HEK293T (cell line): ENCODE results near the gene BLOC1S5.
A peak's percentile ranks its signal among the peaks of the same experiment; 100 is the strongest.
"Not testable (repeated sequence)": the region's sequence is repeated elsewhere in the genome, so short reads cannot be mapped to it uniquely, and the experiment has no call there.

Source experiments
- CTCF ChIA-PET: fragments of 350-600 bp; formaldehyde crosslinking; extraction: SDS; loops from one replicate; lab custom pipeline; 2021; ENCODE audit warnings: antibody characterized with exemption, inconsistent platforms; lab: Yijun Ruan, JAX
- POLR2A ChIA-PET: fragments of 350-600 bp; formaldehyde crosslinking; extraction: SDS; loops from one replicate; lab custom pipeline; 2020; ENCODE audit warnings: antibody characterized with exemption, inconsistent platforms; lab: Yijun Ruan, JAX
- DNase-seq: peaks from one replicate; pipeline ENCODE4 v3.0.0; 2012; ENCODE audit warnings: mixed read lengths; ENCODE audit errors: extremely low spot score
- ARNT ChIP-seq: fragments of 450-650 bp; IDR thresholded peaks from 2 replicates; pipeline ENCODE4 v1.6.1; 2017; ENCODE audit warnings: mild to moderate bottlenecking
- BHLHE40 ChIP-seq: fragments of 450-650 bp; IDR thresholded peaks from 2 replicates; pipeline ENCODE4 v1.6.1; 2016; ENCODE audit warnings: mild to moderate bottlenecking, moderate library complexity, borderline replicate concordance
- CTBP1 ChIP-seq: fragments of 450-650 bp; IDR thresholded peaks from 2 replicates; pipeline ENCODE4 v1.6.1; 2016; ENCODE audit warnings: borderline replicate concordance
- ELF4 ChIP-seq: fragments of 450-650 bp; IDR thresholded peaks from 2 replicates; pipeline ENCODE4 v1.6.1; 2017; ENCODE audit warnings: antibody characterized with exemption
- FOXA1 ChIP-seq: fragments of 450-650 bp; IDR thresholded peaks from 2 replicates; pipeline ENCODE4 v1.6.1; 2016; ENCODE audit warnings: mild to moderate bottlenecking
- FOXK2 ChIP-seq: fragments of 450-650 bp; IDR thresholded peaks from 2 replicates; pipeline ENCODE4 v1.6.1; 2016; ENCODE audit warnings: mild to moderate bottlenecking
- FOXM1 ChIP-seq: fragments of 450-650 bp; IDR thresholded peaks from 2 replicates; pipeline ENCODE4 v1.6.1; 2017; ENCODE audit warnings: mild to moderate bottlenecking, borderline replicate concordance
- HDGF ChIP-seq: fragments of 450-650 bp; IDR thresholded peaks from 2 replicates; pipeline ENCODE4 v1.6.1; 2017; ENCODE audit warnings: antibody characterized with exemption, borderline replicate concordance
- L3MBTL2 ChIP-seq: fragments of 450-650 bp; conservative IDR thresholded peaks from 2 replicates; pipeline ENCODE4 v1.6.1; 2016; ENCODE audit warnings: mild to moderate bottlenecking
- LEF1 ChIP-seq: fragments of 450-650 bp; IDR thresholded peaks from 2 replicates; pipeline ENCODE4 v1.6.1; 2017; ENCODE audit warnings: mild to moderate bottlenecking, borderline replicate concordance
- NFRKB ChIP-seq: fragments of 450-650 bp; IDR thresholded peaks from 2 replicates; pipeline ENCODE4 v1.6.1; 2016; ENCODE audit warnings: mild to moderate bottlenecking, moderate library complexity
- PKNOX1 ChIP-seq: fragments of 450-650 bp; IDR thresholded peaks from 2 replicates; pipeline ENCODE4 v1.6.1; 2016
- SP1 ChIP-seq: fragments of 450-650 bp; IDR thresholded peaks from 2 replicates; pipeline ENCODE4 v1.6.1; 2017
- SUZ12 ChIP-seq: fragments of 450-650 bp; IDR thresholded peaks from 2 replicates; pipeline ENCODE4 v1.6.1; 2016; ENCODE audit warnings: mild to moderate bottlenecking
- TARDBP ChIP-seq: fragments of 450-650 bp; IDR thresholded peaks from 2 replicates; pipeline ENCODE4 v1.6.1; 2016
- ZNF384 ChIP-seq: fragments of 450-650 bp; IDR thresholded peaks from 2 replicates; pipeline ENCODE4 v1.6.1; 2016

The BLOC1S5 gene

GRCh38 chr6:7993952-7994351, 70.2 kb downstream of the BLOC1S5 start:
- CTCF ChIA-PET: no interaction called here
- no peak for DNase-seq

GRCh38 chr6:7993399-7993798, 70.8 kb downstream of the BLOC1S5 start:
- POLR2A ChIA-PET: no interaction called here
- TF ChIP-seq BHLHE40: no peak
- TF ChIP-seq FOXK2: no peak
- TF ChIP-seq PKNOX1: no peak
- no peak for TF ChIP-seq ARNT
- no peak for TF ChIP-seq LEF1
- TF ChIP-seq SP1: no peak
- TF ChIP-seq FOXA1: no peak
- TF ChIP-seq ZNF384: no peak
- TF ChIP-seq L3MBTL2: no peak
- TF ChIP-seq SUZ12: no peak
- TF ChIP-seq CTBP1: no peak
- no peak for TF ChIP-seq HDGF
- no peak for TF ChIP-seq ELF4
- no peak for TF ChIP-seq TARDBP
- TF ChIP-seq FOXM1: no peak
- no peak for TF ChIP-seq NFRKB
- CTCF ChIA-PET: interaction anchor here (1.6 kb wide), 1 partner anchor 271 kb away, joined by 7 read pairs; no protein-coding TSS in a partner anchor
- no peak for DNase-seq

More at GRCh38 chr6:7993952-7994351, 70.2 kb downstream of the BLOC1S5 start:
- TF ChIP-seq ARNT: no peak
- TF ChIP-seq SUZ12: no peak
- TF ChIP-seq SP1: no peak
- no peak for TF ChIP-seq L3MBTL2
- POLR2A ChIA-PET: no interaction called here

GRCh38 chr6:7992002-7992815, 72.0 kb downstream of the BLOC1S5 start:
- TF ChIP-seq PKNOX1 (no peak), ZNF384 (no peak), L3MBTL2 (no peak), HDGF (no peak), CTBP1 (no peak), NFRKB (no peak), TARDBP (no peak), SP1 (no peak), FOXK2 (no peak), ARNT (no peak), FOXM1 (no peak), BHLHE40 (no peak), SUZ12 (no peak), ELF4 (no peak), LEF1 (no peak), FOXA1 (no peak)
- ChIA-PET POLR2A (interaction anchor here (1.2 kb wide), 1 partner anchor 83 kb away, joined by 3 read pairs; no protein-coding TSS in a partner anchor), CTCF (interaction anchor here (0.6 to 1.6 kb wide), 6 partner anchors 9 to 596 kb away, joined by 3 to 7 read pairs (median 3); no protein-coding TSS in a partner anchor)
- DNase-seq: peak; percentile 33

GRCh38 chr6:7991536-7991935, 72.7 kb downstream of the BLOC1S5 start:
- POLR2A ChIA-PET: no interaction called here
- TF ChIP-seq ZNF384: no peak
- TF ChIP-seq CTBP1: no peak
- TF ChIP-seq FOXM1: no peak
- no peak for TF ChIP-seq SUZ12
- no peak for TF ChIP-seq HDGF
- TF ChIP-seq SP1: no peak
- no peak for TF ChIP-seq BHLHE40
- TF ChIP-seq FOXA1: no peak
- TF ChIP-seq TARDBP: no peak
- no peak for TF ChIP-seq L3MBTL2
- TF ChIP-seq NFRKB: no peak
- no peak for TF ChIP-seq ELF4
- no peak for TF ChIP-seq FOXK2
- no peak for TF ChIP-seq ARNT
- TF ChIP-seq LEF1: no peak
- TF ChIP-seq PKNOX1: no peak
- DNase-seq: no peak
- CTCF ChIA-PET: no interaction called here

GRCh38 chr6:7986219-7986618, 78.0 kb downstream of the BLOC1S5 start:
- TF ChIP-seq PKNOX1 (no peak), NFRKB (no peak), HDGF (no peak), L3MBTL2 (no peak), FOXM1 (no peak), LEF1 (no peak), TARDBP (no peak), CTBP1 (no peak), ELF4 (no peak), SUZ12 (no peak), FOXA1 (no peak), FOXK2 (no peak), BHLHE40 (no peak), ARNT (no peak), ZNF384 (no peak), SP1 (no peak)
- POLR2A ChIA-PET: no interaction called here
- CTCF ChIA-PET: no interaction called here
- DNase-seq: no peak

- CTCF ChIA-PET: interaction anchor here (0.6 kb wide), 1 partner anchor 12 kb away, joined by 5 read pairs; no protein-coding TSS in a partner anchor
- DNase-seq, POLR2A ChIA-PET: not testable (repeated sequence)
Measured at GRCh38 chr6:7983967-7984366, 80.2 kb downstream of the BLOC1S5 start.
